Measurements from ENCODE around the gene VGF.

GRCh38 chr7:101208794-101209193 is 43.4 kb upstream of the VGF start:
- no peak for TF ChIP-seq CTCF (IDR thresholded peaks at IDR 0.05; ENCODE audit: low read depth, low read length)
- TF ChIP-seq EZH2phosphoT487 (IDR thresholded peaks at IDR 0.05; ENCODE audit: low read depth): no peak
